K562 (cell line): Measurements from ENCODE around the gene ZMYND8. TPM values are rescaled to one million over a fixed set of nuclear protein-coding genes. Genes with fewer than 3 reads are reported as not detected.
A peak's percentile ranks its signal among the peaks of the same experiment; 100 is the strongest.

Experiments used
- ATAC-seq: fragments of 200-7000 bp; cut with Tn5 transposase; 3 replicates; pipeline ENCODE4 v1.9.1; 2020; ENCODE audit warnings: moderate library complexity
- BruUV-seq: library from RNA; stranded (reverse); fragments of 400-500 nt; replicated peaks from 2 replicates; lab custom pipeline; 2021; lab: Mats Ljungman, UMichigan
- CTCF ChIA-PET: fragments of 300-600 bp; formaldehyde crosslinking; extraction: SDS; loops from one replicate; lab custom pipeline; 2021; ENCODE audit warnings: low intra/inter-chr PET ratio; lab: Yijun Ruan, JAX
- POLR2A ChIA-PET: fragments of 300-600, 350-650 bp; sonication (Branson Sonifier 250); formaldehyde crosslinking; extraction: SDS; loops from one replicate; lab custom pipeline; 2021; ENCODE audit warnings: antibody characterized with exemption, inconsistent platforms; lab: Yijun Ruan, JAX
- DNase-seq, 4 experiments: peaks; one replicate each; pipeline versions ENCODE4 v3.0.0 to v3.0.0-alpha.2; 2011 to 2018; ENCODE audit warnings: low spot score in 3 of 4, mixed read lengths in 3 of 4; ENCODE audit errors: extremely low read depth in 1 of 4
- FAIRE-seq: peaks from 2 replicates; lab custom pipeline; 2011; peaks lifted over from hg19 to GRCh38; lab: Jason Lieb, UNC
- H2AFZ ChIP-seq: 2 replicates; pipeline ENCODE4 v1.6.0; 2011; ENCODE audit warnings: low read depth, low read length, control low read depth, inconsistent platforms
- H3K27ac ChIP-seq: fragments of 200-600 bp; 3 replicates; pipeline ENCODE4 v1.8.0; 2011; ENCODE audit warnings: low read depth, mild to moderate bottlenecking, control low read depth, inconsistent platforms, low read length, moderate library complexity, mixed read lengths; ENCODE audit errors: extremely low read depth
- H3K27me3 ChIP-seq, 2 experiments: fragments of 300-600 bp in 1 of 2; 2 replicates in 1 of 2; 3 replicates in 1 of 2; pipeline versions ENCODE4 v1.6.0 to v1.8.0; 2011; ENCODE audit warnings: inconsistent platforms in 2 of 2, low read length in 2 of 2, mild to moderate bottlenecking in 1 of 2, mixed read lengths in 1 of 2, moderate library complexity in 1 of 2; ENCODE audit not compliant: control insufficient read depth in 2 of 2, insufficient read depth in 2 of 2
- H3K36me3 ChIP-seq: fragments of 300-600 bp; 3 replicates; pipeline ENCODE4 v1.8.0; 2011; ENCODE audit warnings: mild to moderate bottlenecking, low read length, inconsistent platforms; ENCODE audit not compliant: control insufficient read depth, insufficient read depth
- H3K4me1 ChIP-seq, 2 experiments: fragments of 200-600 bp in 1 of 2; replicated peaks in 1 of 2; 2 replicates in 1 of 2; 3 replicates in 1 of 2; pipeline versions ENCODE4 v1.5.1 to v1.8.0; 2011; ENCODE audit warnings: inconsistent platforms in 2 of 2, low read length in 2 of 2, mild to moderate bottlenecking in 1 of 2, mixed read lengths in 1 of 2, moderate library complexity in 1 of 2; ENCODE audit not compliant: control insufficient read depth in 2 of 2, insufficient read depth in 2 of 2
- H3K4me2 ChIP-seq: 2 replicates; pipeline ENCODE4 v1.6.1; 2011; ENCODE audit warnings: low read length, control low read depth, inconsistent platforms, mixed read lengths; ENCODE audit not compliant: insufficient read depth
- H3K4me3 ChIP-seq: fragments of 200-600 bp; sonication (generic), shearing (Covaris generic); 2 replicates; pipeline ENCODE4 v1.5.1; 2016; ENCODE audit warnings: control low read depth, inconsistent platforms
- H3K79me2 ChIP-seq: fragments of 200-600 bp; 3 replicates; pipeline ENCODE4 v1.8.0; 2011; ENCODE audit warnings: low read length, inconsistent platforms; ENCODE audit not compliant: control insufficient read depth, insufficient read depth
- H3K9ac ChIP-seq, 2 experiments: 2 replicates each; pipeline versions ENCODE4 v1.6.0 to v1.6.1; 2011; ENCODE audit warnings: low read depth in 2 of 2, low read length in 2 of 2, control low read depth in 1 of 2, inconsistent platforms in 1 of 2, mild to moderate bottlenecking in 1 of 2, mixed read lengths in 1 of 2; ENCODE audit not compliant: insufficient read depth in 1 of 2
- H3K9me1 ChIP-seq: one replicate; pipeline ENCODE4 v1.6.0; 2011; ENCODE audit warnings: inconsistent platforms, mild to moderate bottlenecking, low read length, moderate library complexity; ENCODE audit not compliant: control insufficient read depth, insufficient read depth
- H3K9me3 ChIP-seq: replicated peaks from 2 replicates; pipeline ENCODE4 v1.5.1; 2011; ENCODE audit warnings: low read depth, low read length, inconsistent platforms; ENCODE audit not compliant: control insufficient read depth, insufficient read depth
- H4K20me1 ChIP-seq: replicated peaks from 2 replicates; pipeline ENCODE4 v1.6.1; 2011; ENCODE audit warnings: low read length, inconsistent platforms, mixed read lengths; ENCODE audit not compliant: control insufficient read depth, insufficient read depth
- JUNB ChIP-seq: fragments of 450-650 bp; formaldehyde crosslinking; conservative IDR thresholded peaks from 2 replicates; pipeline ENCODE4 v1.4.0; 2020; ENCODE audit warnings: mild to moderate bottlenecking
- ZBTB11 ChIP-seq, 3 experiments: fragments of 200-800 bp in 1 of 3; fragments of 250-450 bp in 1 of 3; fragments of 450-650 bp in 1 of 3; sonication (Bioruptor Pico) in 1 of 3; sonication (Bioruptor generic) in 1 of 3; formaldehyde crosslinking in 1 of 3; IDR thresholded peaks; 2 replicates each; pipeline versions ENCODE4 v1.6.1 to v1.8.0; 2016 to 2022; ENCODE audit warnings: mild to moderate bottlenecking in 2 of 3, missing genetic modification characterization in 2 of 3, missing compliant biosample characterization in 1 of 3, moderate library complexity in 1 of 3
- WGBS: fragments of 100-300 bp; shearing (Covaris generic); methylation state at CpG from one replicate; pipeline ENCODE4 v1.1.6; 2016; ENCODE audit warnings: low coverage, mixed read lengths; ENCODE audit not compliant: insufficient coverage; ENCODE audit errors: missing lambda C conversion rate; 5-methylcytosine and 5-hydroxymethylcytosine counted together
- in situ Hi-C: fragments of 300-500 bp; cut with MboI; formaldehyde crosslinking; loops from 4 replicates; pipeline ENCODE4 v1.15.0; 2018; ENCODE audit warnings: inconsistent platforms, mixed read lengths
- intact Hi-C: fragments of 100-400 bp; cut with micrococcal nuclease; formaldehyde crosslinking; loops from 2 replicates; pipeline ENCODE4 v1.14.2; 2022
- polyA plus RNA-seq, 8 experiments: library from polyadenylated mRNA; depleted of rRNA in 4 of 8; stranded (reverse) in 5 of 8; unstranded in 3 of 8; fragments of >200 nt; fragmentation: Nextera tagmentation in 2 of 8; fragmentation: Illumina TruSeq in 1 of 8; extraction: Ambion mirVana in 2 of 8; extraction: Trizol in 1 of 8; gene quantifications; 2 replicates each; pipeline versions ENCODE4 v1.2.1 to v1.2.3, GENCODE V29; 2011 to 2014; ENCODE audit warnings: inconsistent platforms in 1 of 8, missing spikeins in 1 of 8
- total RNA-seq, 7 experiments: library from RNA; depleted of rRNA in 6 of 7; stranded (reverse); fragments of >200 nt in 6 of 7; fragmentation: Illumina TruSeq in 2 of 7; extraction: Trizol in 2 of 7; gene quantifications; 2 replicates each; pipeline versions ENCODE4 v1.2.1 to v1.2.3, GENCODE V29; 2011 to 2021; ENCODE audit warnings: low replicate concordance in 1 of 7

The ZMYND8 gene
- total and polyA plus RNA-seq, 9 of the 15 experiments (the other 6 are each of a cell fraction or from before 2014, with no cell fraction given): 31.8 to 148 (median 71.9) TPM

- peaks cover 100% of the 10 kb centered on the region for H3K79me2 ChIP-seq
These were observed 28.8 kb downstream of the ZMYND8 start for GRCh38 chr20:47327711-47328110.

More at GRCh38 chr20:47327711-47328110, 28.8 kb downstream of the ZMYND8 start:
- 95% methylated on average over 7 of the region's 7 CpGs for WGBS
- intact Hi-C loops (no loop called here), in situ Hi-C loops (no loop called here)
- ChIA-PET POLR2A (interaction anchor here (0.8 to 7.5 kb wide), 6 partner anchors 10 to 56 kb away, joined by 3 to 70 read pairs (median 8); no protein-coding TSS in a partner anchor), CTCF (no interaction called here)
- ATAC-seq (no peak), DNase-seq (no peak), FAIRE-seq (no peak)
- no peak for TF ChIP-seq JUNB (CRISPR knock-in tag)
- TF ChIP-seq ZBTB11 (CRISPR knock-in tag; IDR thresholded peaks at IDR 0.05): 0 out of 6 replicates have a peak, but pooled peaks of 1 of the 3 experiments have one; percentile 72
- Histone ChIP-seq H3K27ac (no peak overlapping the region), H3K36me3 (peaks cover 83% of the 10 kb centered on the region), H2AFZ (no peak overlapping the region), H3K4me3 (no peak overlapping the region), H4K20me1 (peaks cover 56% of the 10 kb centered on the region), H3K4me1 (peaks cover 60 to 65% of the 10 kb centered on the region in 2 experiments), H3K9me1 (peaks cover 16% of the 10 kb centered on the region), H3K9me3 (no peaks in the 10 kb centered on the region), H3K9ac (no peak overlapping the region), H3K27me3 (no peaks in the 10 kb centered on the region), H3K4me2 (no peak overlapping the region)
- no TSS peak for BruUV-seq
